ENCODE data around the gene GIMAP6.
"Not testable (repeated sequence)": the region's sequence is repeated elsewhere in the genome, so short reads cannot be mapped to it uniquely, and the experiment has no call there.

The GIMAP6 gene

DNA sequence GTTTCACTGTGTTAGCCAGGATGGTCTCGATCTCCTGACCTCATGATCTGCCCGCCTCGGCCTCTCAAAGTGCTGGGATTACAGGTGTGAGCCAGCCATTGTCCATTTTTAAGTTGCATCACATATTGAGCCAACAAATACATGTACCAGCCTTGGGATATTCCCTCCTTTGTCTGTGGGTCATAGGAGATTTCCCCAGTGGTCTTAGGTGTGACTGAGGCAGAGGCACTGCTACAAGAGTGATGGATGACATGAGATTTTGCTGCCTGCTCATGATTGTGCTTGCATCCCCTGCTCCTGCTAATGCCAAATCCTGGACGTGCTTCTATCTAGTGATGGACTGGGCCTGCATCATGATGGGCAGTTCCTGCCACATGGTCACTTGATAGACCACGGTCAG, 10.7 kb upstream of the GIMAP6 start:
- DNase-seq: no peak

DNA sequence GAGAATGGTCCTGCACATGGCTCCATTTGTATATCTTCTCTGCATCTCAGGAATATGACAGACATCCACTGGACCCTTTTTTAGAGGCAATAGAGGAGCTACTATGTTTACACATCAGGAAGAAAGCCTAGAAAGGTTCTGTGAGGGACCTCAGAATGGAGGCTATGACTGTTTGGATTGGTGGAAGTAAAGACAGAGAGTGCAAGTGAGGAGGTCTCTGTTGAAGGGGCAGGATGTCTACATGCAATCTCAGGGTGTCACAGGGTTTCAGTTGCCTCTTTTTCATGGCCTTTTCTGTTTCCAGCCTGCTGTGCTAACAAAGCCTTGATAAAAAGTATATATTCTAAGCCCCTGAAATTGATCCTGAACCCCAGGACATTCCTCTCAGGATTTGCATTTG, 9.7 kb upstream of the GIMAP6 start:
- no peak for DNase-seq

DNA sequence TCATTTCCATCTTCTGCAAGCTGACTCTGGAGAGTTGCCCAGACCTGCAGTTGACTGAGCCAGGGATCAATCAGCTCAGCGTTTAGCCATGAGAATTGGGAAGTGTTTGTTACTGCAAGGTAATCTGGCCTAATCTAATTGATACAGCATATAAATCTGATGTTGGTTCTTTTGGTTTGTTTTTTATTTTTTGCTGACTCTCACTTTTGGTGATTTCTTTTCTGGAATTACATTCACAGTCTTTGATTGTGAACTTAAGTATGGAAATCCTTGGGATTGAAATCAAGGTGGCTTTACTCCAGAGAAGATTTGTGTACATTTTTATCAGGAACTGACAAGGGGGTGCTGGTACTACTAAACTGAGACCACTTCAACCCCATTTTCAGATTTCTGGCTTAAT, 1.7 kb upstream of the GIMAP6 start:
- DNase-seq: no peak

DNA sequence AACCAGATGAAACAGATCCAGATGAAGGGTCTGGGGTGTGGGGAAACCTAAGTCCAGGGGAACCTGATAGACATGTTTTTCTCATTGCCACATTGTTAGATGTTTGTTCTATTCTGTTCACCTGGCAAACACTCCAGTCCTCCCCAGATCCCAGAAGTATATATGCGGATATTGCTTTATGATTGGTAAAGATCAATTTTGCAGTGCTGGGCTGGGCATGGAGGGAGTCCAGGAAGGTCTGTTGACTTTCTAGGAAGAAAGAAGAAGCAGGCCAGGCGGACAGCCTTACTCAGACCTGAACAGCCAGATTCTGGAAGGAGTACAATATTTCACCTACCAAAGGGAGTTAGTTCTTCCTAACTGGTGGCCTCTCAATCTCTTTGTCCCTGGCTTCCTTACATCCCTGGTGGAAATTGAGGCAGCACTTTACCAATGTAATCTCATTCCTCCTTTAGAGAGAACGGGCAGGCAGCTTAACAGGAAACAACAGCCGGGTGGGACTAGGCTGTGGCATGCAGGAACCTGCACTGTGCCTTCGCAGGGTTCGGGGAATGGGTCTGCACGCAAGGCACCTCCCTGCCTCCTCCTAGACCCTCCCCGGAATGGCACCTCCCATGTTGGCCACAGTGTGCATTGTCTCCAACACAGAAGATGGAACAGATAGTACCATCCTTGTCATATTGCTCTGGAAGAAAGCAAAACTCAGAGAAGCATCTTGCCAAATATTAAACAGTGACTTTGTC, 930 bp downstream of the GIMAP6 start:
- DNase-seq: peak; percentile 50

DNA sequence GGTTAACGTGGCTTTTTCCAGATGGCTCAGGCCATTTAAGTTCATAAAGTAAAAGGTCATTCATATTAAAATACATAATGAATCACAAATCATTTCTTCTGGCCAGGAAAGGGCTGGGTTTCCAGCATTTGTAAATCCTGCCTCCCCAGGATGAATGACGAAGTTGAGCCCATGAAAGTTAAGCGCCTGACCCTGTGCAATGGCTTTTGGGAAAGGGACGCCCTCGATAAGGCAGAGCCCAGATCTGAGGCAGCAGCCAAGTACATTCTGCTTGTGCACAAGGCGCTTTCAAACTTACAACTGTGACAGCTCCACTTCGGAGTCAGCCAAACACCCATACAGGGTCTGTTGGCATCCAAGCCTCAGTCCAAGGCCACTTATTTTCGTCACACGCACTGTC, 2.8 kb downstream of the GIMAP6 start:
- no peak for DNase-seq

DNA sequence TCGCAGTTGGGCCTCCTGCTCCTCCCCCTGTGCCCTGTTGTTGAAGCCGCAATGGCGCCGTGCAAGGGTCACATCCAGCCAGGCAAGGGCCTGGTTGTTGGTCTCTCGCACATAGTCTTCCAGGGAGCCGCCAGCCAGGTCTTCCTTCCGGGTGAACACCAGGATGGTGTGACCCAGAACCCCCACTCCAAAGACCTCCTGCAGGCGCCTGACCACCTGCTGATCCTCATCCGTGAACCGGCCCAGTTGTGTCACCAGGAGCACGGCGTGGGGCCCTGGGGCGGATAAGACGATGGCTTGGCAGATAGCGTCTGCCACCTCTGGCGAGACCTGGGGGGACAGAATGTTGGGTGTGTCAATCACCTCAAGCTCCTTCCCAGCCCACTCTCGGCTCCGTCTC, 4.2 kb downstream of the GIMAP6 start:
- no peak for DNase-seq

DNA sequence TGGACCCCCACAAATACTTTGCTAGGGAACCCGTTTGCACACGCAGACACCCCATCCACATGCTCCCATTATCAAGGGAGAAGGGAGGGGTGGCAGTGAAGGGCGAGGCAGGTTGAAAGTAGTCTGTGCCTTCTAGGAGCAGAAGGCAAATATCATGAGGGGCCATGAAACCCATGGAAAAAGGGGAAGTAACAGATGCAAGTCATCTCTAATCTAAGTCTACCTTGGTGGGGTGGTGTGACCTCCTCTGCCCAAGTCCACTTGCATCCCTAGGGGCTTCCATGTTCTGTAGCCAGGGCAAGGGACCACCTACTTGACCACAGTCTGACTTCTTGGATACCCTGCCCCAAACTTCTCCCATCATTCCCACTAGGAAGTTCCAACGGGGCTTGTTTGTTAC, 5.5 kb downstream of the GIMAP6 start:
- DNase-seq: no peak

DNA sequence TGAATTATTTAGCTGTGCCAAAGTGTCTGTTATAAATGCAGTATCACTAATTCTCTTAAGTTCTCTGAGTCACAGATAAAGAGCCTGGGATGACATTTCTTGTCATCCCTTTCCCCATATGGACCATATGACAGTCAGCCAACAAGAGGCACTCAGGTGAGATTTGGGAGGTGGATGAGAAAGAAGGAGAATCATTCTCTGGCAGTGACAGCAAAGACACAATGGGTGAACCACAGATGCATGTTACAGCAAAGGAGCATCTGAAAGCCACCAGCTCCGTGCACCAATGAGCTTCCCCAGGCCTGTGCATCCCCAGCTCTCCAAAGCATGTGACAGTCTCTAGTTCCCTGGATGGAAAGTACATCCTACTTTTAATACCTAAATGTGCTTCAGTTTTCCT, 10.8 kb downstream of the GIMAP6 start:
- peak; percentile 27 for DNase-seq

DNA sequence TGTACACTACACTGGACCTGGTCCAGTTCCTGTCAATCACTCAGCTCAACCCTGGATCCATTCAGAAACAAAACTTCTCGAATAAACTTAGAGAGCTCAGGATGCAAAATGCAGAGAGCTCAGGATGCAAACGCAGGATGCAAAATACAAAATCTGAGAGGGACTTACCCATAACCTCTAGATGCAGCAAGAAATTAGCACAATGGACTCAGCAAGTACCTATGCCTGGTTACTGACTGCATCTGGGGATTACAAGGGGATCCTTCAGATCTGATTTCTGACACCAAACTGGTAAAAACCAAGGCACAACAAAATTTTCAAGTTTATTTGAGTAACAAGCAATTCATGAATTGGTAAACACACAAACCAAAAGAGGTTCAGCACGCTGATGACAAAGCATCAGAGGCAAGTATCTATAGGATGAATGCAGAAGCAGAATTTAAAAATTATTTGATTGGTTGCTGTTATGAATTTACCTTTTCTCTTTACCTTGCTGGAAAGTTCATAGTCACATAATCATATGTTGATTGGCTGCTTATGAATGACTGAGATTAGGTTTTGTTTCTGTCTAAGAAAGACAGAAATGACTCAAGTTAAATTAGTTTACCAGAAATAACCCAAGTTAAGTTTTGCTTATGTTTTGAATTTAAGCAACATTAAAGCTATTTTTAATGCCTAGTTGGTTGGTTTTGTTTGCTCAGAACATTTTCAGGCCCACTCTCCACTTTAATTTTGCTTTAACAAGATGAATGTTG, 11.4 kb downstream of the GIMAP6 start:
- no peak for DNase-seq

DNA sequence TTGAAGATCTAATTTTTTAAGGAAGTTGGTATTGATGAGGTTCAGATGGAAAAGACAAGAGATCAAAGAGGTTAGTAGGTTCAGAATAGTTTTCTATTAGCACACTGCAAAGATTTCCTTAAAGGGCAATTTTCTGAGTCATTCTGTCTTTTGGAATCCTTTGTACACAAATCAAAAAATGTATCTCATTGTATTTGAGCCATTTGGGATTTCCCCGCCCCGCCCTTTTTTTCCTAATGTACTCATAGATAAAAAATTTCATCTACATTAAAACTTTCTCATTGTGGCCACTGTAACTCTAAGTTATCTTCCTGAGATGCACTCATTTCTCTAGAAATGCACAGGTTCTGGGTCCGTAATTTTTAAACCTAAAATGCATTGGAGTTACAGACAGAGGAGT, 12.1 kb downstream of the GIMAP6 start:
- DNase-seq: no peak

DNA sequence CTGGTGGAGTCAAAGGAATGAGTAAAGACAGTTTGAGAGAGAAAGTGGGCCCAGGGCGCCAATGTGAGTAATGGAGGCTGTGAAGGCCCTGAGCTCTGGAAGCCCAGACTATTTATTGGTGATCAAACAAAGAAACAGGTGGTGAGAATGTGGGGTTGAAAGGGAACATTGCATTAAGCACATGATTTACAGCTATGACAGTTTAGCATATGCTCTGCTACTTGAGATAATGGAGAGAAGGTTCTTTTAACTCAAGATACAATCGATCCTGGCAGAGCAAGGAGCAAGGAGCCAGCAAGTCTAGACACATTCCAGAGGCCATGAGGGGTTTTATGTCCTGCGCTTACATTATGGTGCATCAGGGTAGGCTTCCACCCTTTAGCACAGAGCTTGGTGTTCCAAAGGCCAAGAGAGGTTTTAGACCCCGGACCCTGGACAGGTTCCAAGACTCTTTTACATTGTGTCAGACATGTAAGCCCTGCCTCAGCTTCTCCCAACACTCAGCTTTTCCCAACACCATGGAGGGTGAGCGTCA, 16.9 kb downstream of the GIMAP6 start:
- DNase-seq: not testable (repeated sequence)

DNA sequence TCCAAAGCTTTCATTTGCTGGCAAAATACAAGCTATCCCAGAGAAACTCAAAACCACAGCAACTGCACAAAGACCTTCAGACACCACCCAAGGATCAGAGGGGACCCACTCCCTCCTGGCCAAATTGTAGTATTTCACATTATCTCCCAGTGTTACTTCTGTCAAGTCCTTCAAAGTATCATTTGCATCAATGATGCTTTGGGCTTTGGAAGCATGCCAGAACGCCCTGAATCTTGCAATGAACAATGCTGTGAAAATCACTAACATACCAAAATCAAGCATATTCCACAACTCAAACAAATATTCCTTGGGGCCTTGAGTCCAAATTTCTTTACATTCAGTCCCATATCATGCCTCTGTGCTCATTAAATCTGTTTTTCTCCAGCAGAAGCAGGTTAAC, 17.8 kb downstream of the GIMAP6 start:
- DNase-seq: not testable (repeated sequence)

DNA sequence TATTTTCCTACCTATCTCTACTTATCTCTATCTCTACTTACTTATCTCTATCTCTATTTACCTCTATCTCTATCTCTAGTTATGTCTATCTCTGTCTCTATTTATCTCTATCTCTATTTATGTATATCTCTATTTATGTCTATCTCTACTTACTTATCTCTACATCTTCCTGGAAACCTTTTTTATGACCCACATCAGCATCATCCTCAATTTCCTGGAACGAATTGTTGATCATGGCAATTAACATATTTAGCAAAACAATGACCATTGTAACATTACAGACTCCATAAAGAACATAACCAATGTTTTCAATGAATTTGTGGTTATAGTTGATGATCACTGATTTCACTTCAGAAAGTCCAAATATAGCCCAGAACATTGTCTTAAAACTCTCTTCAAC, 18.3 kb downstream of the GIMAP6 start:
- DNase-seq: no peak

DNA sequence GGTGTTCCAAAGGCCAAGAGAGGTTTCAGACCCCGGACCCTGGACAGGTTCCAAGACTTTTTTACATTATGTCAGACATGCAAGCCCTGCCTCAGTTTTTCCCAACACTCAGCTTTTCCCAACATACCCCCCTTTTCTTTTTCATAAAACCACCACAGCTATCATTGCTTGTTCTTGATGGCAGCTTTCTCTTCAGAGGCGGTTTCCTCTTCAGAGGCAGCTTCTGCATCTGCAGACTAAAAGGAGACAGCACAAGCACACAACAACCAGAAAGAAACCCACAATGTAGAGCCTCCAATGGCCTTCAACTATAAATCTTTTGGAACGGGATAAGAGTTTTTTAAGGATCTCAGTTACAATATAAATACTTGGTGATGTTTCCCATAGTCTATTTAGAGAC, 19.3 kb downstream of the GIMAP6 start:
- DNase-seq: no peak

DNA sequence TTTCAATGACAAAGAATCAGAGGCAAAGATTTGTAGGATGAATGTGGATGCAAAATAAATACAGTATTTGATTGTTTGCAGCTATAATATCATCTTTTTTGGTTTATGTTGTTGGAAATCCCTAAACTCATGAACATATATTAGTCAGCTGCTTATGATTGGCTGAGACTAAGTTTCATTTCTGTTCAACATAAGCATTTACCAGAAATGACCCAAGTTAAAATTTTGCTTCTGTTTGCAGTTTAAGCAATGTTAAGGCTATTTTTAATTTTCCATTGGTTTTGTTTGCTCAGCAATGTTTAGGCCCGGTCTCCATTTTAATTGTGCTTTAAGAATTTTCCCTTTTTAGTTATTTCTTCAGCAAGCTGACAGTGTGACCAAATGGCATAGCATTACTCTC, 22.0 kb downstream of the GIMAP6 start:
- no peak for DNase-seq

DNA sequence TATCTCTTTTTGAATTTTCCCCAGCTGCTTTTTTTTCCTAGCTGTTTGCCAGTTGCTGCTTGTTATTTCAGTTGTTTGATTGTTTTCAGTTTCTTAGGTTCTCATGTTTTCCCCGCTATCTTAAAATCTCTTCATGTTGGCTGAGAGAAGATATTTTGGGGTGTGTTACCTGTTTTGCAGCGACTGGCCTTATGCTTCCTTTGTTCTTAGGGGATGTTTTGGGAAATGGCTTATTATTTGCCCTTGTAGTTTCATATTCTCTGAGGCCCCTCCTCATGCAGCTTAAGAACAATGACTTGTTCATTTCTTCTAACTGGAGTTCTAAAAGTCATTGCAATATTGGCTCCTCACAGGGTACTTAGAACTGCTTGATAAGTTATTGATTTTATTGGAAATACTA, 28.6 kb downstream of the GIMAP6 start:
- DNase-seq: not testable (repeated sequence)

DNA sequence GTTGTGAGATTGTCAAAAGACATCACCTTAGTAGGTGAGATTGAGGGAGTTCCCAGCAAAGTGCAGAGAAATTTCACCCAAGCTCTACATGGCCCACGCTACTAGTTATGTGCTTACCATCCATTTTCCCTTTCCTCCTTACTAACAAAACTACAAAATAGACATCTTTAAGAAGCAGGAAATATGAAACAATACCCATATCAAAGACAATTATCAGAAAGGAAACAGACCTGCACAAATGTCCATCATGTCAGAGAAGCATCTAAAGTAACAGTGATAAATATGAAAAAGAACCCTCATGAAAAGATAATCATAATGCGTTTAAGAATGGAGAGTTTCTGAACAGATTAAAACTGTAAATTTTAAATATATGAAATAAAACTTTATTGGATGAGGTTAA, 36.8 kb downstream of the GIMAP6 start:
- DNase-seq: no peak

DNA sequence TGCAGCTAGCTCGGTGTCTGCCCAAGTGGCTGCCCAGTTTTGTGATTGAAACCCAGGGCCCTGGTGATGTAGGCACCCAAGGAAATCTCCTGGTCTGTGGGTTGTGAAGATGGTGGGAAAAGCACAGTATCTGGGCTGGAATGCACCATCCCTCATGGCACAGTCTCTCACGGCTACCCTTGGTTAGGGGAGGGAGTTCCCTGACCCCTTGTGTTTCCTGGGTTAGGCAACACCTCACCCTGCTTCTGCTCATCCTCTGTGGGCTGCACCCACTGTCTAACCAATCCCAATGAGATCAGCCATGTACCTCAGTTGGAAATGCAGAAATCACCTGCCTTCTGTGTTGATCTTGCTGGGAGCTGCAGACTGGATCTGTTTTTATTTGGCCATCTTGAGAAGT, 37.4 kb downstream of the GIMAP6 start:
- no peak for DNase-seq

DNA sequence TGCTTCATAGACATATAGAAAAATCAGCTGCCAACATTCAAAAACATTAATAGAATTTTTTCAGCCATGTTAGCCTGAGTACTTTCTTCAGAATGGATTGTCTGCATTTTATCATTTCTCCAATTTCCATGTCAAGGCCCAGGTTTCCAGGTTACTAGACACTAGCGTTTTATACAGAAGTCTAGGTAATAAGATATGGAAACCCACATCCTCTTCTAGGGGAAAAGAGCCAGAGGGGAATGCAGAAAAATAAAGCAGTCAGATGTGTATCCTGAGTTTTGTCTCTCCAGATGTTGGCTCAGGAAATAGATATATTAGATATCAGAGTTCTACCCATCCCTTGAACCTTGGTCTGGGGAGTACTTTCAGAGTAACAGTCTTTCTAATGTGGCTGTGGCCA, 44.6 kb downstream of the GIMAP6 start:
- no peak for DNase-seq

DNA sequence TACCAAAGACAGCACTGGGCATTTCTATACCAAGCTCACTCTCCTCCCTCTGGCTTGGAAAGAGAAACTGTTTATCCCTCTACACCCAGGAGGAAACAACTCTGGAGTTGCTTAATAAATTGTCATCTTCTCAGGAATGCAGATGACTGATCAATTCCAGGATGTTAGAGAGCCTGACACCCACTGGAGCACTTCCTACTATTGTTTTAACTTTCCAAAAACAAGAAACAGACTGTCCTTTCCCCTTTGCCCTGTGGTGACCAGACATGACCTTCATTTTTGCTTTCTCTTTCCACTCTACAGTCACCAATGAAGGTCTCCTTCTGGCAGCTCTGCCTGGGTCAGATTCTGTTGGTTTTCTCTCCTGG, 45.4 kb downstream of the GIMAP6 start:
- no peak for DNase-seq

DNA sequence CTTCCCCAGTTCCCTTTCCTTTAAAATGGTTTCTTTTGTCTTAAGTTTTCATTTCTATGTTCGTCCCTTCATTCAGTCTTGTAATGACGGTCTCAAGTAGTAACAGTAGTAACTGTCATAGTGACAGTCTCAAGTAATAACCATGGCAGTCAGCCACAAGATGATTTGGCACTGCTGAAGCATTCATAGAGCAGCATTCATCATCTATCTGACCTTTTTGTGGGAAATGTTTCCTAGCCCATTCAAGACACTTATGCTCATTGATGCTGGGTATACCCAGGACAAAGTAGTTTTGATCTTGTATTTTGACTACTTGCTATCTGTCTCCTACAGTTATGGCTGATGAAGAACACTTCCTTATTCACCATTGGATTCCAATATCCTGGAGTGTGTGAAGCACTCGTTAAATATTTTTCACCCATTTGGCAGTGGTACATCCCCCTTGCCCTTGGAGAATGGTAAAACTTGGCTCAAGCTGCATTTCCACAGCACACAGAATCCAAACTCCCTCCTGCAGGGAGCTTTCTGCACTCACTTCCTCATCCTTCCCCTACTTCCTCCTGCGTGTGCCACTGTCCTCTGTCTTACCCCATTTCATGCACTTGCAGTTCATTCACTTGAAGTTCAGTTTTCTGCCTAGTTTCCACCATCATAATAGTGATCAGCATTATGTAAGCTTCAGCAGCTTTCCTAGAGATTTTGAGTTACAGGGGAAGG, 46.0 kb downstream of the GIMAP6 start:
- peak; percentile 49 for DNase-seq

DNA sequence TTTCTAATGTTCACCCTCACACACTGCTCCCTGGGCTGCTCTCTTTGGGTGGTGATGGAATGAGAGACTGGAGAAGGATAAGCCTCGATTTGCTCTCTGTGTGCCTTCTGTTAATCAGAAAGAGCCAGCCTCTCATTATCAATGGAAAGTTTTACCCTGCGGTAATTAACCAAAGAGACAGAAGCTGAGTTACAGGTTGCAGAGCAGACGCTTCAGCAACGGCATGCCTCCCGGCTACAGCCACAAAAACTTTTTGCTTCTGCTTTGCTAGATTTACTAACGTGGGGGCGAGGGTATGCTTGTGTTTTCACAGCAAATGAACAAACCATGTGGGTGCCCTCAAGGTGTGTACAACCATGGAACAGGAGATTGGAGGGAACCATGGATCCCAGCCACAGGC, 47.0 kb downstream of the GIMAP6 start:
- peak; percentile 14 for DNase-seq

DNA sequence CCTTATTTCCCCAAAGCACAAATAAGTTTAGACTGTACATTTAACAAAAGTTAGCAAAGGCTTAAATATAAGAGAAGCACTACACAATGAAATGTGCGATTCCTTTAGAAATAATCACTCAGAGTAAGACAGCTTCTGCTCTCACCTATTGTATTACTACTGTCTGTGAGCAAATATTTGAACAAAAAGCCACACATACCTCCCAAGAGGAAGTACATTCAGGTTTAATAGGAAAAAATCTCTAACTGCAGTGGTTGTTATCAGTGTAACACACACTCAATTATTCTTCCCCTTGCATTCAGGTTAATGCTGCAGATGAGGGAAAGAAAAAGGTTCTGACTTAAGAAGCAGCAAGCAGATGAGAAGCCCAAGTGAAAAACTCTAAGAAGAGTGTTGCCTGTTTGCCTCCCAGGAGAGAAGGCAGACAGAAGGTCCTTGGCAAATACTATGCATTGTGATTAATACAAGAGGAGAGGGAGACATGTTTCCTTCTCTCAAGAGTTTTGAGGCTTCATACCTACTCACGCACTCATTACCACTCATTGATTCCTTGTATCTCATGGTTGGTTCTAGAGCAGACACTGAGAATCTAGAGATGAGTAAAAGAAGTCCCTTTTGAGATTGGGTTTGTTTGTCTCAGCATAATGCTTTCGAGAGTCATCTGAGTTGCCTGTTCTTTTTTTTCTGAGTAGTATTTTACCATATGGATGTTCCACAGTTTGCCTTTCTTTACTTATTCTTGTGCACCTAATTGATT, 51.4 kb downstream of the GIMAP6 start:
- no peak for DNase-seq
